ENCODE measurements around the gene HSD17B11. TPM values are rescaled to one million over a fixed set of nuclear protein-coding genes. Genes with fewer than 3 reads are reported as not detected.

Gene HSD17B11
- total RNA-seq, 1 experiment from 2014 or later = 14.0 TPM

- no peak for ATAC-seq
- no peak for TF ChIP-seq FOXP4 (CRISPR knock-in tag; IDR thresholded peaks at IDR 0.05)
- no peak for TF ChIP-seq EMX1 (CRISPR knock-in tag; IDR thresholded peaks at IDR 0.05)
- TF ChIP-seq ZNF317 (CRISPR knock-in tag; IDR thresholded peaks at IDR 0.05; ENCODE audit: borderline replicate concordance, low read depth) = no peak
- TF ChIP-seq PRDM15 (CRISPR knock-in tag; IDR thresholded peaks at IDR 0.05) = no peak
- no peak for TF ChIP-seq MXD4 (CRISPR knock-in tag; IDR thresholded peaks at IDR 0.05; ENCODE audit: borderline replicate concordance)
- no peak for TF ChIP-seq SOX15 (CRISPR knock-in tag; IDR thresholded peaks at IDR 0.05)
- no peak for TF ChIP-seq KAT7 (CRISPR knock-in tag; IDR thresholded peaks at IDR 0.05; ENCODE audit: borderline replicate concordance)
- no peak for TF ChIP-seq SP1 (CRISPR knock-in tag; conservative IDR thresholded peaks at IDR 0.05)
- no peak for TF ChIP-seq SMAD3 (CRISPR knock-in tag; IDR thresholded peaks at IDR 0.05; ENCODE audit: borderline replicate concordance)
- TF ChIP-seq OVOL2 (CRISPR knock-in tag; IDR thresholded peaks at IDR 0.05; ENCODE audit: borderline replicate concordance) = no peak
- no peak for TF ChIP-seq HMGA2 (CRISPR knock-in tag; IDR thresholded peaks at IDR 0.05)
- no peak for TF ChIP-seq ZNF671 (CRISPR knock-in tag; IDR thresholded peaks at IDR 0.05)
- TF ChIP-seq ETV6 (CRISPR knock-in tag; IDR thresholded peaks at IDR 0.05) = no peak
- ChIA-PET CTCF (no interaction called here), POLR2A (no interaction called here)
- peaks cover 59% of the 10 kb centered on the region for H3K36me3 Mint-ChIP-seq
- H3K4me3 Mint-ChIP-seq = no peak overlapping the region
- peaks cover 23% of the 10 kb centered on the region for H3K4me1 Mint-ChIP-seq
- H3K27ac Mint-ChIP-seq = no peak overlapping the region
- H3K27me3 Mint-ChIP-seq (ENCODE audit: low read depth) = no peaks in the 10 kb centered on the region
- H3K9me3 Mint-ChIP-seq = peaks cover 26% of the 10 kb centered on the region
- no peak for DNase-seq (ENCODE audit: low spot score)
These were observed 24.3 kb downstream of the HSD17B11 start for GRCh38 chr4:87366521-87367162.

GRCh38 chr4:87365348-87365747 is 25.6 kb downstream of the HSD17B11 start:
- Mint-ChIP-seq H3K4me1 (peaks cover 23% of the 10 kb centered on the region), H3K27me3 (ENCODE audit: low read depth) (no peaks in the 10 kb centered on the region), H3K27ac (no peak overlapping the region), H3K4me3 (no peak overlapping the region), H3K9me3 (peaks cover 26% of the 10 kb centered on the region), H3K36me3 (peaks cover 51% of the 10 kb centered on the region)
- no peak for TF ChIP-seq RELA (CRISPR knock-in tag; IDR thresholded peaks at IDR 0.05; ENCODE audit: borderline replicate concordance)
- POLR2A ChIA-PET = no interaction called here
- CTCF ChIA-PET = no interaction called here
- ATAC-seq (no peak), DNase-seq (ENCODE audit: low spot score) (no peak)

- Mint-ChIP-seq H3K9me3 (peaks cover 24% of the 10 kb centered on the region), H3K27ac (no peak overlapping the region), H3K27me3 (ENCODE audit: low read depth) (no peaks in the 10 kb centered on the region), H3K4me3 (no peak overlapping the region), H3K4me1 (peaks cover 17% of the 10 kb centered on the region), H3K36me3 (peaks cover 39% of the 10 kb centered on the region)
- DNase-seq (ENCODE audit: low spot score) (no peak), ATAC-seq (no peak)
- CTCF ChIA-PET = interaction anchor here (0.7 to 1.6 kb wide), 4 partner anchors 10 to 615 kb away, joined by 3 to 8 read pairs (median 7); no protein-coding TSS in a partner anchor
- POLR2A ChIA-PET = interaction anchor here (1.3 kb wide), 1 partner anchor 27 kb away, joined by 8 read pairs; the partner anchor contains the start of gene HSD17B11
- TF ChIP-seq HMGA2 (CRISPR knock-in tag; IDR thresholded peaks at IDR 0.05) (no peak), TCF7 (CRISPR knock-in tag; IDR thresholded peaks at IDR 0.05; ENCODE audit: low read depth) (no peak), ZNF281 (CRISPR knock-in tag; IDR thresholded peaks at IDR 0.05) (no peak), NR1H2 (CRISPR knock-in tag; IDR thresholded peaks at IDR 0.05) (no peak), ARID4B (CRISPR knock-in tag; IDR thresholded peaks at IDR 0.05; ENCODE audit: borderline replicate concordance) (no peak), E2F5 (CRISPR knock-in tag; IDR thresholded peaks at IDR 0.05) (no peak)
These were observed 27.4 kb downstream of the HSD17B11 start for GRCh38 chr4:87363552-87363951.
